GM23338 (cell line): Measurements from ENCODE around the gene POU2AF3. TPM values are rescaled to one million over a fixed set of nuclear protein-coding genes. Genes with fewer than 3 reads are reported as not detected.

Experiments used
- ATAC-seq: fragments of 200-7000 bp; cut with Tn5 transposase; 3 replicates; pipeline ENCODE4 v1.9.1; 2020
- DNase-seq: peaks from one replicate; pipeline ENCODE4 v3.0.0-alpha.2; 2015; ENCODE audit warnings: low spot score
- H2AFZ ChIP-seq: fragments of 200-600 bp; sonication (generic); 2 replicates; pipeline ENCODE4 v1.8.0; 2016; ENCODE audit warnings: antibody characterized with exemption, mild to moderate bottlenecking, moderate library complexity
- H3F3A ChIP-seq: fragments of 200-600 bp; sonication (generic); replicated peaks from 2 replicates; pipeline ENCODE4 v1.8.0; 2017; ENCODE audit warnings: antibody characterized with exemption, mixed run types, low read depth
- H3K27ac ChIP-seq: fragments of 200-600 bp; sonication (generic); 2 replicates; pipeline ENCODE4 v1.6.1; 2016; ENCODE audit warnings: low read depth
- H3K27me3 ChIP-seq: fragments of 200-600 bp; sonication (generic); 2 replicates; pipeline ENCODE4 v1.8.0; 2016; ENCODE audit warnings: mild to moderate bottlenecking, mixed run types, moderate library complexity; ENCODE audit not compliant: insufficient read depth
- H3K36me3 ChIP-seq: fragments of 200-600 bp; sonication (generic); 2 replicates; pipeline ENCODE4 v1.8.0; 2016; ENCODE audit warnings: mild to moderate bottlenecking; ENCODE audit not compliant: insufficient read depth
- H3K4me1 ChIP-seq: fragments of 200-600 bp; sonication (generic); 2 replicates; pipeline ENCODE4 v1.8.0; 2016; ENCODE audit warnings: mild to moderate bottlenecking, moderate library complexity; ENCODE audit not compliant: insufficient read depth
- H3K4me2 ChIP-seq: fragments of 200-600 bp; sonication (generic); 2 replicates; pipeline ENCODE4 v1.7.1; 2017; ENCODE audit warnings: mixed run types
- H3K4me3 ChIP-seq: fragments of 200-600 bp; sonication (generic); 2 replicates; pipeline ENCODE4 v1.6.1; 2016; ENCODE audit warnings: mixed run types
- H3K79me2 ChIP-seq: fragments of 200-600 bp; sonication (generic); replicated peaks from 2 replicates; pipeline ENCODE4 v1.8.0; 2017; ENCODE audit warnings: mild to moderate bottlenecking; ENCODE audit not compliant: insufficient read depth
- H3K9me2 ChIP-seq: fragments of 200-600 bp; sonication (generic); 2 replicates; pipeline ENCODE4 v1.8.0; 2017; ENCODE audit not compliant: insufficient read depth
- H4K20me1 ChIP-seq: fragments of 200-600 bp; sonication (generic); replicated peaks from 2 replicates; pipeline ENCODE4 v1.8.0; 2017; ENCODE audit warnings: mild to moderate bottlenecking; ENCODE audit not compliant: insufficient read depth
- H3K27ac Mint-ChIP-seq: 2 replicates; pipeline ENCODE4 v1.8.0; 2020; ENCODE audit warnings: inconsistent platforms, mild to moderate bottlenecking, moderate library complexity, mixed read lengths
- H3K27me3 Mint-ChIP-seq: 3 replicates; pipeline ENCODE4 v1.8.0; 2022; ENCODE audit warnings: low read depth, mild to moderate bottlenecking, moderate library complexity, mixed read lengths, inconsistent platforms; ENCODE audit not compliant: insufficient read depth, poor library complexity
- H3K36me3 Mint-ChIP-seq: 3 replicates; pipeline ENCODE4 v1.8.0; 2021; ENCODE audit warnings: low read depth, mild to moderate bottlenecking, inconsistent platforms, moderate library complexity, mixed read lengths
- H3K4me1 Mint-ChIP-seq: 3 replicates; pipeline ENCODE4 v1.8.0; 2020; ENCODE audit warnings: mild to moderate bottlenecking, inconsistent platforms, mixed read lengths
- H3K4me3 Mint-ChIP-seq: 3 replicates; pipeline ENCODE4 v1.8.0; 2021; ENCODE audit warnings: moderate library complexity, mild to moderate bottlenecking, inconsistent platforms, mixed read lengths
- H3K9me3 Mint-ChIP-seq: 3 replicates; pipeline ENCODE4 v1.8.0; 2020; ENCODE audit warnings: moderate library complexity, mild to moderate bottlenecking, inconsistent platforms, mixed read lengths
- ETS1 ChIP-seq: IDR thresholded peaks from 2 replicates; pipeline ENCODE4 v1.6.1; 2016; ENCODE audit warnings: antibody characterized with exemption
- EZH2 ChIP-seq: fragments of 200-600 bp; sonication (generic); IDR thresholded peaks from one replicate; pipeline ENCODE4 v1.8.0; 2017; ENCODE audit warnings: antibody characterized with exemption, mild to moderate bottlenecking, low read depth; ENCODE audit not compliant: unreplicated experiment
- EZH2phosphoT487 ChIP-seq: fragments of 200-600 bp; sonication (generic); IDR thresholded peaks from one replicate; pipeline ENCODE4 v1.8.1; 2018; ENCODE audit warnings: antibody characterized with exemption; ENCODE audit not compliant: unreplicated experiment
- JUNB ChIP-seq: IDR thresholded peaks from one replicate; pipeline ENCODE4 v1.6.1; 2016; ENCODE audit warnings: antibody characterized with exemption; ENCODE audit not compliant: unreplicated experiment
- NANOG ChIP-seq: IDR thresholded peaks from 2 replicates; pipeline ENCODE4 v1.6.1; 2016; ENCODE audit warnings: antibody characterized with exemption, borderline replicate concordance
- POLR2AphosphoS5 ChIP-seq: IDR thresholded peaks from 2 replicates; pipeline ENCODE4 v1.6.1; 2016; ENCODE audit warnings: antibody characterized with exemption, low read depth
- STAT1 ChIP-seq: IDR thresholded peaks from one replicate; pipeline ENCODE4 v1.6.1; 2016; ENCODE audit warnings: antibody characterized with exemption; ENCODE audit not compliant: unreplicated experiment
- ZNF331 ChIP-seq: fragments of 250-450 bp; sonication (Bioruptor Pico); IDR thresholded peaks from 2 replicates; pipeline ENCODE4 v1.5.0; 2020; ENCODE audit warnings: low read depth, mild to moderate bottlenecking, moderate library complexity
- polyA plus RNA-seq: library from polyadenylated mRNA; unstranded; fragments of >200 nt; fragmentation: Nextera tagmentation; extraction: Ambion mirVana; gene quantifications from 2 replicates; pipeline ENCODE4 v1.2.1, GENCODE V29; 2016
- total RNA-seq: library from RNA; depleted of rRNA; stranded (reverse); fragments of >200 nt; shearing (Covaris generic); gene quantifications from 2 replicates; pipeline ENCODE4 v1.2.3, GENCODE V29; 2014
- TF ChIP-seq, protein P1 (sequence below): fragments of 250-450 bp; sonication (Bioruptor Pico); IDR thresholded peaks from 2 replicates; pipeline ENCODE4 v1.5.0; 2020; ENCODE audit warnings: mild to moderate bottlenecking, moderate library complexity
- TF ChIP-seq, protein P2 (sequence below): IDR thresholded peaks from one replicate; pipeline ENCODE4 v1.6.1; 2018; ENCODE audit warnings: antibody characterized with exemption; ENCODE audit not compliant: unreplicated experiment

Gene POU2AF3
- total and polyA plus RNA-seq, 2 experiments from 2014 or later: 2.7 to 3.4 TPM

- Mint-ChIP-seq H3K4me1 (no peaks in the 10 kb centered on the region), H3K4me3 (no peak overlapping the region), H3K36me3 (no peaks in the 10 kb centered on the region), H3K27ac (no peak overlapping the region), H3K27me3 (peaks cover 4% of the 10 kb centered on the region), H3K9me3 (no peaks in the 10 kb centered on the region; the same call in 2 of the 3 replicates)
- no peak overlapping the region for H3K27ac ChIP-seq
- H2AFZ ChIP-seq: no peak overlapping the region
- H3F3A ChIP-seq: no peaks in the 10 kb centered on the region
- no peak overlapping the region for H3K4me3 ChIP-seq
- DNase-seq (no peak), ATAC-seq (no peak)
- no peak overlapping the region for H3K4me2 ChIP-seq
- H4K20me1 ChIP-seq: no peaks in the 10 kb centered on the region
- no peaks in the 10 kb centered on the region for H3K36me3 ChIP-seq
- TF ChIP-seq NANOG (no peak), ETS1 (no peak)
- no peaks in the 10 kb centered on the region for H3K9me2 ChIP-seq
- no peaks in the 10 kb centered on the region for H3K79me2 ChIP-seq
- H3K4me1 ChIP-seq: no peaks in the 10 kb centered on the region
- H3K27me3 ChIP-seq: no peaks in the 10 kb centered on the region
Observed at GRCh38 chr11:111353776-111354600, 55.6 kb downstream of the POU2AF3 start.

DNA sequence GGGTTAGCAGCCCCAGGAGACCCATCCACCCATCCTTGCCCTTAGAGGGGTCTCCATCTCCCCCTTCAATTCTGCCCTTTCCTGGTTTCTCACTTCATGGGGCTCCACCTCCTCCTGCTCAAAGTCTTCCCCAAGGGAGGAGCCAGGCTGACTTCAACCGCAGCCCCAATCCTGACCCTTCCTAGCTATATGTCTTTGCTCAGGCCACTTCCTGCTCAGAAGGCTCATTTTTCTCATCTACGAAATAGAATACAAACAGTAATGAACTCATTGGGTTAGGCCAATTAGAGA, 56.2 kb downstream of the POU2AF3 start:
- no peak overlapping the region for H3K27ac Mint-ChIP-seq
- DNase-seq (no peak), ATAC-seq (no peak)
- no peaks in the 10 kb centered on the region for H3K36me3 Mint-ChIP-seq
- no peaks in the 10 kb centered on the region for H3F3A ChIP-seq
- no peaks in the 10 kb centered on the region for H3K79me2 ChIP-seq
- no peaks in the 10 kb centered on the region; the same call in 2 of the 3 replicates for H3K9me3 Mint-ChIP-seq
- H2AFZ ChIP-seq: no peak overlapping the region
- H3K4me2 ChIP-seq: no peak overlapping the region
- peaks cover 4% of the 10 kb centered on the region for H3K27me3 Mint-ChIP-seq
- no peak overlapping the region for H3K4me3 Mint-ChIP-seq
- no peak overlapping the region for H3K27ac ChIP-seq
- H3K27me3 ChIP-seq: no peaks in the 10 kb centered on the region
- H4K20me1 ChIP-seq: no peaks in the 10 kb centered on the region
- H3K4me1 Mint-ChIP-seq: no peaks in the 10 kb centered on the region
- H3K4me3 ChIP-seq: no peak overlapping the region
- no peaks in the 10 kb centered on the region for H3K9me2 ChIP-seq
- no peaks in the 10 kb centered on the region for H3K36me3 ChIP-seq
- no peaks in the 10 kb centered on the region for H3K4me1 ChIP-seq
- TF ChIP-seq EZH2phosphoT487 (no peak), POLR2AphosphoS5 (no peak), STAT1 (no peak), NANOG (no peak), JUNB (no peak), EZH2 (no peak), ZNF331 (CRISPR knock-in tag) (no peak)
- TF ChIP-seq, protein P1, sequence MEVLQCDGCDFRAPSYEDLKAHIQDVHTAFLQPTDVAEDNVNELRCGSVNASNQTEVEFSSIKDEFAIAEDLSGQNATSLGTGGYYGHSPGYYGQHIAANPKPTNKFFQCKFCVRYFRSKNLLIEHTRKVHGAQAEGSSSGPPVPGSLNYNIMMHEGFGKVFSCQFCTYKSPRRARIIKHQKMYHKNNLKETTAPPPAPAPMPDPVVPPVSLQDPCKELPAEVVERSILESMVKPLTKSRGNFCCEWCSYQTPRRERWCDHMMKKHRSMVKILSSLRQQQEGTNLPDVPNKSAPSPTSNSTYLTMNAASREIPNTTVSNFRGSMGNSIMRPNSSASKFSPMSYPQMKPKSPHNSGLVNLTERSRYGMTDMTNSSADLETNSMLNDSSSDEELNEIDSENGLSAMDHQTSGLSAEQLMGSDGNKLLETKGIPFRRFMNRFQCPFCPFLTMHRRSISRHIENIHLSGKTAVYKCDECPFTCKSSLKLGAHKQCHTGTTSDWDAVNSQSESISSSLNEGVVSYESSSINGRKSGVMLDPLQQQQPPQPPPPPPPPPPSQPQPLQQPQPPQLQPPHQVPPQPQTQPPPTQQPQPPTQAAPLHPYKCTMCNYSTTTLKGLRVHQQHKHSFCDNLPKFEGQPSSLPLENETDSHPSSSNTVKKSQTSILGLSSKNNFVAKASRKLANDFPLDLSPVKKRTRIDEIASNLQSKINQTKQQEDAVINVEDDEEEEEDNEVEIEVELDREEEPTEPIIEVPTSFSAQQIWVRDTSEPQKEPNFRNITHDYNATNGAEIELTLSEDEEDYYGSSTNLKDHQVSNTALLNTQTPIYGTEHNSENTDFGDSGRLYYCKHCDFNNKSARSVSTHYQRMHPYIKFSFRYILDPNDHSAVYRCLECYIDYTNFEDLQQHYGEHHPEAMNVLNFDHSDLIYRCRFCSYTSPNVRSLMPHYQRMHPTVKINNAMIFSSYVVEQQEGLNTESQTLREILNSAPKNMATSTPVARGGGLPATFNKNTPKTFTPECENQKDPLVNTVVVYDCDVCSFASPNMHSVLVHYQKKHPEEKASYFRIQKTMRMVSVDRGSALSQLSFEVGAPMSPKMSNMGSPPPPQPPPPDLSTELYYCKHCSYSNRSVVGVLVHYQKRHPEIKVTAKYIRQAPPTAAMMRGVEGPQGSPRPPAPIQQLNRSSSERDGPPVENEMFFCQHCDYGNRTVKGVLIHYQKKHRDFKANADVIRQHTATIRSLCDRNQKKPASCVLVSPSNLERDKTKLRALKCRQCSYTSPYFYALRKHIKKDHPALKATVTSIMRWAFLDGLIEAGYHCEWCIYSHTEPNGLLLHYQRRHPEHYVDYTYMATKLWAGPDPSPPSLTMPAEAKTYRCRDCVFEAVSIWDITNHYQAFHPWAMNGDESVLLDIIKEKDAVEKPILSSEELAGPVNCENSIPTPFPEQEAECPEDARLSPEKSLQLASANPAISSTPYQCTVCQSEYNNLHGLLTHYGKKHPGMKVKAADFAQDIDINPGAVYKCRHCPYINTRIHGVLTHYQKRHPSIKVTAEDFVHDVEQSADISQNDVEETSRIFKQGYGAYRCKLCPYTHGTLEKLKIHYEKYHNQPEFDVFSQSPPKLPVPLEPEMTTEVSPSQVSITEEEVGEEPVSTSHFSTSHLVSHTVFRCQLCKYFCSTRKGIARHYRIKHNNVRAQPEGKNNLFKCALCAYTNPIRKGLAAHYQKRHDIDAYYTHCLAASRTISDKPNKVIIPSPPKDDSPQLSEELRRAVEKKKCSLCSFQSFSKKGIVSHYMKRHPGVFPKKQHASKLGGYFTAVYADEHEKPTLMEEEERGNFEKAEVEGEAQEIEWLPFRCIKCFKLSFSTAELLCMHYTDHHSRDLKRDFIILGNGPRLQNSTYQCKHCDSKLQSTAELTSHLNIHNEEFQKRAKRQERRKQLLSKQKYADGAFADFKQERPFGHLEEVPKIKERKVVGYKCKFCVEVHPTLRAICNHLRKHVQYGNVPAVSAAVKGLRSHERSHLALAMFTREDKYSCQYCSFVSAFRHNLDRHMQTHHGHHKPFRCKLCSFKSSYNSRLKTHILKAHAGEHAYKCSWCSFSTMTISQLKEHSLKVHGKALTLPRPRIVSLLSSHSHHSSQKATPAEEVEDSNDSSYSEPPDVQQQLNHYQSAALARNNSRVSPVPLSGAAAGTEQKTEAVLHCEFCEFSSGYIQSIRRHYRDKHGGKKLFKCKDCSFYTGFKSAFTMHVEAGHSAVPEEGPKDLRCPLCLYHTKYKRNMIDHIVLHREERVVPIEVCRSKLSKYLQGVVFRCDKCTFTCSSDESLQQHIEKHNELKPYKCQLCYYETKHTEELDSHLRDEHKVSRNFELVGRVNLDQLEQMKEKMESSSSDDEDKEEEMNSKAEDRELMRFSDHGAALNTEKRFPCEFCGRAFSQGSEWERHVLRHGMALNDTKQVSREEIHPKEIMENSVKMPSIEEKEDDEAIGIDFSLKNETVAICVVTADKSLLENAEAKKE (CRISPR knock-in tag): no peak
- TF ChIP-seq, protein P2, sequence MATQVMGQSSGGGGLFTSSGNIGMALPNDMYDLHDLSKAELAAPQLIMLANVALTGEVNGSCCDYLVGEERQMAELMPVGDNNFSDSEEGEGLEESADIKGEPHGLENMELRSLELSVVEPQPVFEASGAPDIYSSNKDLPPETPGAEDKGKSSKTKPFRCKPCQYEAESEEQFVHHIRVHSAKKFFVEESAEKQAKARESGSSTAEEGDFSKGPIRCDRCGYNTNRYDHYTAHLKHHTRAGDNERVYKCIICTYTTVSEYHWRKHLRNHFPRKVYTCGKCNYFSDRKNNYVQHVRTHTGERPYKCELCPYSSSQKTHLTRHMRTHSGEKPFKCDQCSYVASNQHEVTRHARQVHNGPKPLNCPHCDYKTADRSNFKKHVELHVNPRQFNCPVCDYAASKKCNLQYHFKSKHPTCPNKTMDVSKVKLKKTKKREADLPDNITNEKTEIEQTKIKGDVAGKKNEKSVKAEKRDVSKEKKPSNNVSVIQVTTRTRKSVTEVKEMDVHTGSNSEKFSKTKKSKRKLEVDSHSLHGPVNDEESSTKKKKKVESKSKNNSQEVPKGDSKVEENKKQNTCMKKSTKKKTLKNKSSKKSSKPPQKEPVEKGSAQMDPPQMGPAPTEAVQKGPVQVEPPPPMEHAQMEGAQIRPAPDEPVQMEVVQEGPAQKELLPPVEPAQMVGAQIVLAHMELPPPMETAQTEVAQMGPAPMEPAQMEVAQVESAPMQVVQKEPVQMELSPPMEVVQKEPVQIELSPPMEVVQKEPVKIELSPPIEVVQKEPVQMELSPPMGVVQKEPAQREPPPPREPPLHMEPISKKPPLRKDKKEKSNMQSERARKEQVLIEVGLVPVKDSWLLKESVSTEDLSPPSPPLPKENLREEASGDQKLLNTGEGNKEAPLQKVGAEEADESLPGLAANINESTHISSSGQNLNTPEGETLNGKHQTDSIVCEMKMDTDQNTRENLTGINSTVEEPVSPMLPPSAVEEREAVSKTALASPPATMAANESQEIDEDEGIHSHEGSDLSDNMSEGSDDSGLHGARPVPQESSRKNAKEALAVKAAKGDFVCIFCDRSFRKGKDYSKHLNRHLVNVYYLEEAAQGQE: no peak
